ENCODE data around the gene MMP13.
A peak's percentile ranks its signal among the peaks of the same experiment; 100 is the strongest.
"Not testable (repeated sequence)": the region's sequence is repeated elsewhere in the genome, so short reads cannot be mapped to it uniquely, and the experiment has no call there.

The MMP13 gene

GRCh38 chr11:102912482-102912830, 43.1 kb downstream of the MMP13 start:
- no peak overlapping the region for H3K4me3 ChIP-seq
- H3K27ac ChIP-seq = no peak overlapping the region

- H3K27ac ChIP-seq = no peak overlapping the region
- no peak overlapping the region for H3K4me3 ChIP-seq
These were observed 43.6 kb downstream of the MMP13 start for GRCh38 chr11:102911758-102912481.

GRCh38 chr11:102905848-102906247, 49.7 kb downstream of the MMP13 start:
- H3K4me3 ChIP-seq, H3K27ac ChIP-seq: not testable (repeated sequence)

- not testable (repeated sequence) for H3K27ac ChIP-seq, H3K4me3 ChIP-seq
These were observed 51.6 kb downstream of the MMP13 start for GRCh38 chr11:102903895-102904294.

GRCh38 chr11:102900346-102900745, 55.2 kb downstream of the MMP13 start:
- H3K27ac ChIP-seq = peak overlapping the region in 1 of 21 experiments; percentile 32
- H3K4me3 ChIP-seq = no peak overlapping the region
